C4-2B (cell line): Measurements from ENCODE around the gene CENPX.
A peak's percentile ranks its signal among the peaks of the same experiment; 100 is the strongest.

Experiments used
- CTCF ChIP-seq: fragments of 450-650 bp; conservative IDR thresholded peaks from 2 replicates; pipeline ENCODE4 v1.5.1; 2017; ENCODE audit warnings: mild to moderate bottlenecking
- ZFX ChIP-seq: fragments of 450-650 bp; IDR thresholded peaks from 2 replicates; pipeline ENCODE4 v1.6.1; 2017

- TF ChIP-seq CTCF (no peak), ZFX (peak; percentile 43; the same call in 1 of the 2 replicates)
These were observed at the start of gene CENPX for GRCh38 chr17:82022310-82022980.
